Activated naive CD8-positive, alpha-beta T cell (primary cell): ENCODE results near the gene RASAL3.

Experiments
- H3K27ac Mint-ChIP-seq: one replicate; pipeline ENCODE4 v1.8.0; 2021; ENCODE audit warnings: mixed read lengths
- H3K27me3 Mint-ChIP-seq: one replicate; pipeline ENCODE4 v1.8.0; 2021; ENCODE audit warnings: mixed read lengths
- H3K36me3 Mint-ChIP-seq: one replicate; pipeline ENCODE4 v1.8.0; 2021; ENCODE audit warnings: mixed read lengths
- H3K4me1 Mint-ChIP-seq: one replicate; pipeline ENCODE4 v1.8.0; 2021; ENCODE audit warnings: low read depth, mixed read lengths
- H3K4me3 Mint-ChIP-seq: one replicate; pipeline ENCODE4 v1.8.0; 2021; ENCODE audit warnings: mild to moderate bottlenecking, mixed read lengths
- H3K9me3 Mint-ChIP-seq: one replicate; pipeline ENCODE4 v1.8.0; 2021; ENCODE audit warnings: low read depth, mixed read lengths

RASAL3 gene

DNA sequence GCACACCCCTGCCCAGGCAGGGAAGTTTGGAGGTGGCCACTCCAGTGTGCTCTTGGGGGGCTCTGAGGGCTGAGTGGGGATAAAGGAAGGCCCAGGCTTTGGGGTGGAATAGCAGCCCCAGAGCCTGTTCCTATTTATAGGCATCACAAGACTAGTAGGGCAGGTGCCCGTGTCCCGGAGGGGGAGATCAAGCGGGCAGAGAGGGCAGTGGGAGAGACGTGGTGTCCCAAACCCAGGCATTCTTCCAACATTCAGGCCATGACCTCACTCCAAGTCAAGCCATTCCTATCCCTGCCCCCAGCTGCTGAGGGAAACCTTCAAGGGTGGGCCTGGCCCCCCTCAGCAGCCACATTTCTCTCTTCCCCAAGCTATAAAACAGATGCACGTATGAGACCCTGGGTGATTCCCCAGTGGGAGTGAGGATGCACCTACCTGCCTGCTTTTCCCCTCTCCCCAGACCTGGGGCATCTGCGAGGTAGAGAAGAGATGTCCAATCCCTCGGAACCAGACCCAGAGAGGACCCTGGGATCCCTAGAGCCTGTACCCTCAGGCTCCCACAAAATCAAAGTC, 18.5 kb downstream of the RASAL3 start:
- no peak overlapping the region for H3K4me3 Mint-ChIP-seq
- H3K9me3 Mint-ChIP-seq = no peaks in the 10 kb centered on the region
- no peak overlapping the region for H3K27ac Mint-ChIP-seq
- no peaks in the 10 kb centered on the region for H3K36me3 Mint-ChIP-seq
- H3K4me1 Mint-ChIP-seq = peaks cover 20% of the 10 kb centered on the region
- no peaks in the 10 kb centered on the region for H3K27me3 Mint-ChIP-seq

GRCh38 chr19:15445227-15445605, 19.1 kb downstream of the RASAL3 start:
- Mint-ChIP-seq H3K4me1 (peaks cover 13% of the 10 kb centered on the region), H3K27me3 (no peaks in the 10 kb centered on the region), H3K4me3 (no peak overlapping the region), H3K27ac (no peak overlapping the region), H3K36me3 (no peaks in the 10 kb centered on the region), H3K9me3 (no peaks in the 10 kb centered on the region)

DNA sequence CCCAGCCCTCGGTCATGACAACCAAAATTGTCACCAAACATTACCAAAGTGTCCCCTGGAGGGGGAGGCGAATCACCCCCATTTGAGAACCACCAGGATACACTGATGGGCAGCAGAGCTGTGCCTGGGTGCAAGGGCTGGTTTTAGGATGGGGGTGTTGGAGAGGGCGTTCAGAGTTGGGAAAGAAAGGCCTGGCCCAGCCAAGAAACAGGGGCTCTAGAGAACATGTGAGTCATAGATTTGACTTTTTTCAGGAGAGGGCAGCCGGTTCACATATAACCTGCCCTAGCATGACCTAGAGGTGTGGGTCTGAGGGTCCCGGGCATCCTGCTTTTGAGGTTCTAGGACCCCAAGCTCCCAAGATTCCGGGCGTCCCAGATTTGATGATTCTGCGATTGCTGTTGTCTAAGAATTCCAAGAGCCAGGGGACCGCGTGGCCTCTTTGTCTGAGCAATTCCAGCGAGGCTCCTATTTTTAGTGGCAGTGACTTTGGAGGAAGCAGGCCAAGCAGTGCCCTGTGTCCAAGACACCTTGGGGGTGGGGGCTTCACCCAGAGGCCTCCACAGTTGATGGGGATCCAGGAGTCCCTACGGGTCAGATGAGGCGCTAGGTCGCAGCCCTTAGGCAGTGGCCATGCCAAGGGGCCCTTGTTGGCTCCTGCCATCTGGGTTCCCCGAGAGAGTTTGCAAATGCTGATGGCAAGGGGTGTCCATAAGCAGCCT, 19.7 kb downstream of the RASAL3 start:
- Mint-ChIP-seq H3K27me3 (no peaks in the 10 kb centered on the region), H3K27ac (no peak overlapping the region), H3K4me3 (no peak overlapping the region)

DNA sequence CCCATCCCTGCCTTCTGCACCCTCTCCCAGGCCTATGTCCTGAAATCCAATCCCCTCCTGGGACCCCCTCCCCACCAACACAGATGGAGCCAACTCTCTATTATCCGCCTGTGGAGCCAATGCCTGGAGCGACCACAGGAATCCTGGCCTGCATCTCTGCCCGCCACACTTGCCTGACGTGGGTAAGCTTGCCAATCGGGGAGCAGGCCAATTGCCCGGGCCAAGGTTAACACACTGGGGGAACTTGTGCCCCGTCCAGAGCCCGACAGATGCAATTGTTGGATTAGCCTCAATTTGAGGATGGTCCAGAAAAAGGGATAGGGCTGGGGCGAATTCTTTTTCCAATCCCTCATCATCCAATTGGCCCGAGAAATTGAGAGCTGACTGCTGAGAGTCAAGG, 20.5 kb downstream of the RASAL3 start:
- no peaks in the 10 kb centered on the region for H3K9me3 Mint-ChIP-seq
- H3K27ac Mint-ChIP-seq = no peak overlapping the region
- no peaks in the 10 kb centered on the region for H3K27me3 Mint-ChIP-seq

More for the DNA sequence above, 19.7 kb downstream of the RASAL3 start:
- Mint-ChIP-seq H3K9me3 (no peaks in the 10 kb centered on the region), H3K4me1 (peaks cover 11% of the 10 kb centered on the region), H3K36me3 (no peaks in the 10 kb centered on the region)

DNA sequence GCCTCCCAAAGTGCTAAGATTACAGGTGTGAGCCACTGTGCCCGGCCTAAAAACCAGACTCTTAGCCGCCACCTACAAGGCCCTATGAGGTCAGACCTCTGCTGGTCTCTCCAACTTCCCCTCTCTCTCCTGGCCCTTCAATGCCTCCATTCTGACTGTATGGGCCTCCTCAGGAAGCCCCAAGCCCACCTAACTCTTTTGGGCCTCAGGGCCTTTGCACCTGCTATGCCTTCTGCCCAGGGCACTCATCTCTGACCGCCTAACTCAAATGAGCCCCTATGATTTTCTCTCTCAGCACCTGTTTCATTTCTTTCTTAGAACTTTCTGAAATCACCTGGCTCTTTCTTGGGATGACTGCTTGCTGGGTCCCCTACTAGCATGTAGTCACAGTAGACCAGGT, 21.0 kb downstream of the RASAL3 start:
- H3K27ac Mint-ChIP-seq = no peak overlapping the region
- no peaks in the 10 kb centered on the region for H3K36me3 Mint-ChIP-seq
- no peaks in the 10 kb centered on the region for H3K27me3 Mint-ChIP-seq
- no peak overlapping the region for H3K4me3 Mint-ChIP-seq
- no peaks in the 10 kb centered on the region for H3K9me3 Mint-ChIP-seq
- H3K4me1 Mint-ChIP-seq = peaks cover 4% of the 10 kb centered on the region

More for the DNA sequence above, 20.5 kb downstream of the RASAL3 start:
- peaks cover 9% of the 10 kb centered on the region for H3K4me1 Mint-ChIP-seq
- no peak overlapping the region for H3K4me3 Mint-ChIP-seq
- H3K36me3 Mint-ChIP-seq = no peaks in the 10 kb centered on the region

DNA sequence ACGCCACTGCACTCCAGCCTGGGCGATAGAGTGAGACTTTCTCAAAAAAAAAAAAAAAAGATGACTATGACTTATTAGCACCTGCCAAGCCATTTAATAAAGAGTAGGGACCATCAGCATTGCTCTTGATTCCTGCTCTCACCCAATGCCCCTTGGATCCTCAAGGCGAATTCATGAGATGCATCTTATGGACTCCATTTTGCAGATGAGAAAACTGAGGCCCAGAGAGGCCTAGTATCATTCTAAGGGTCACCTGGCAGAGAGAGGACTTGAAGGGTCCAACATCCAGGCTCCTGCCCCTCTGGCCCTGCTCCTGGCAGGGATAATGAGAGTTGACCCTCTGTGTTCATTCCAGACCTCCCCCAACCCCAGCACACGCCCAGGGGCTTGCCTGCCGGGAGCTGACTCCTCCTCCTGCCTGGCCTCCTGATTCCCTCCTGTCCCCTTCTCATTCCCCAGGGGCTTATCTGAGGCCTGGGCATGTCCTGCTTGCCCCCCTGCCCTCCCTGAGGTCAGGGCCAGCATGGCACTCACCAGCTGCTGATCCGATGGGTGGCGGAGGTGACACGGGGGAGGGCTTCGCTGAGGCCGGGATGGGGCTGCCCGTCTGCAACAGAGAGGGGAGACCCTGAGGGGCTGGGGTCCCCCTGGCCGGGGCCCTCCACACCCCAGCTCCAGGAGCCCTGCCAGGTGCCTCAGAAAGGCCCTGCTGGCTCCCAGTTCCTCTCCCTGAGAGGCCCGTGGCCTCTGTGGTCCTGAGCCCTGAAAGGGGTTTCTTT, 22.0 kb downstream of the RASAL3 start:
- no peaks in the 10 kb centered on the region for H3K36me3 Mint-ChIP-seq
- H3K4me3 Mint-ChIP-seq = no peak overlapping the region
- H3K4me1 Mint-ChIP-seq = peaks cover 2% of the 10 kb centered on the region
- no peaks in the 10 kb centered on the region for H3K9me3 Mint-ChIP-seq
- no peaks in the 10 kb centered on the region for H3K27me3 Mint-ChIP-seq
- H3K27ac Mint-ChIP-seq = no peak overlapping the region

- no peak overlapping the region for H3K4me3 Mint-ChIP-seq
- H3K36me3 Mint-ChIP-seq = no peaks in the 10 kb centered on the region
- peaks cover 1% of the 10 kb centered on the region for H3K4me1 Mint-ChIP-seq
- H3K9me3 Mint-ChIP-seq = no peaks in the 10 kb centered on the region
- no peaks in the 10 kb centered on the region for H3K27me3 Mint-ChIP-seq
- no peak overlapping the region for H3K27ac Mint-ChIP-seq
Observed at GRCh38 chr19:15441317-15441716, 23.0 kb downstream of the RASAL3 start.

GRCh38 chr19:15439821-15440641, 24.3 kb downstream of the RASAL3 start:
- peaks cover 2% of the 10 kb centered on the region for H3K4me1 Mint-ChIP-seq
- no peaks in the 10 kb centered on the region for H3K27me3 Mint-ChIP-seq
- no peak overlapping the region for H3K4me3 Mint-ChIP-seq
- H3K36me3 Mint-ChIP-seq = no peaks in the 10 kb centered on the region
- no peak overlapping the region for H3K27ac Mint-ChIP-seq
- H3K9me3 Mint-ChIP-seq = no peaks in the 10 kb centered on the region

- Mint-ChIP-seq H3K36me3 (no peaks in the 10 kb centered on the region), H3K27ac (no peak overlapping the region), H3K9me3 (no peaks in the 10 kb centered on the region), H3K27me3 (no peaks in the 10 kb centered on the region), H3K4me1 (peaks cover 2% of the 10 kb centered on the region), H3K4me3 (no peak overlapping the region)
Observed at GRCh38 chr19:15439078-15439799, 25.1 kb downstream of the RASAL3 start.

DNA sequence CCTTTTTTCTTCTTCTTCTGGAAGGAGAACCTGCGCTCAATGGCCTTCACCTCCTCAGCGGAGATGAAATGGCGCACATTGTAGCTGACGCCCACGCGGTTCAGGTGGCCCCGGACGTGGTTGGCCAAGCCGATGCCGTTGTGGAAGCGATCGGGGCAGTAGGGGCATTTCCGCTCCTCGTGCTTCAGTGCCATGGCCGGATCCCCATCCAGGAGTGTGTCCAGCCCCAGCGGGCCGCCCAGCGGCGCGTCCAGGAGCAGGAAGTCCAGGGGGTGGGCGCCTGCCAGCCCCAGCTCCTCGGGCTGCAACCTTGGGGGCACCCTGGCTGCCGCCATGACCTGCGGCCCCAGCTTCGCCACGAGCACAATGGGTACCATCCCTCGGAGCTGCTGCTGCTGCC, 25.8 kb downstream of the RASAL3 start:
- Mint-ChIP-seq H3K27me3 (no peaks in the 10 kb centered on the region), H3K4me3 (no peak overlapping the region), H3K27ac (no peak overlapping the region), H3K4me1 (peaks cover 3% of the 10 kb centered on the region), H3K36me3 (no peaks in the 10 kb centered on the region), H3K9me3 (no peaks in the 10 kb centered on the region)

DNA sequence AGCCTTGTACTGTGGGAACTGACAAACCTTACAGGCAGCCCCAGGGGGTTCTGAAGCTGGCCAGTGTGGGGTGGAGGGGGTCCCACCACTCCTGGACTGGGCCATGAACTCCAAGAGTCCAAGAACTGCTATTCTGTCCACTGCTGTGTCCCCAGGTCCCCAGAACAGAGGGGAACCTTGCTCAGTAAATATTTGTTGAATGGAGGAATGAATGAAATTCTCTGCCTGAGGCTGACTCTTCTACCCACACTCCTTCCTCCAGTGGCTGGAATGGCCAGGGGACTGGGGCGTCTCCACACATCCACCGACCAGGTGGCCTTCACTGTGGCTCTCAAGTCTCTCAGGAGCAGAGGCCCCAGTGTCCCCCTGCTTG, 26.2 kb downstream of the RASAL3 start:
- Mint-ChIP-seq H3K9me3 (no peaks in the 10 kb centered on the region), H3K4me3 (no peak overlapping the region), H3K36me3 (no peaks in the 10 kb centered on the region), H3K27ac (no peak overlapping the region), H3K4me1 (peaks cover 8% of the 10 kb centered on the region), H3K27me3 (no peaks in the 10 kb centered on the region)

GRCh38 chr19:15437355-15438123, 26.8 kb downstream of the RASAL3 start:
- Mint-ChIP-seq H3K4me1 (peaks cover 10% of the 10 kb centered on the region), H3K27me3 (no peaks in the 10 kb centered on the region), H3K9me3 (no peaks in the 10 kb centered on the region), H3K27ac (no peak overlapping the region), H3K4me3 (no peak overlapping the region), H3K36me3 (no peaks in the 10 kb centered on the region)

- Mint-ChIP-seq H3K4me3 (no peak overlapping the region), H3K9me3 (no peaks in the 10 kb centered on the region), H3K4me1 (peaks cover 12% of the 10 kb centered on the region), H3K36me3 (no peaks in the 10 kb centered on the region), H3K27ac (no peak overlapping the region), H3K27me3 (no peaks in the 10 kb centered on the region)
Observed at GRCh38 chr19:15436826-15437110, 27.6 kb downstream of the RASAL3 start.
